Stimulated activated CD8-positive, alpha-beta memory T cell treated with anti-CD3 and anti-CD28 coated beads, Interleukin-2, amount 100 ng/mL, for 1 hour (primary cell): ENCODE results near the gene VEZF1.
"Not testable (repeated sequence)": the region's sequence is repeated elsewhere in the genome, so short reads cannot be mapped to it uniquely, and the experiment has no call there.

ENCODE experiments used
- DNase-seq, 2 donors: peaks; one replicate each; pipeline ENCODE4 v3.0.0-alpha.2; 2020; ENCODE audit warnings: low read depth in 2 of 2

VEZF1 gene

DNA sequence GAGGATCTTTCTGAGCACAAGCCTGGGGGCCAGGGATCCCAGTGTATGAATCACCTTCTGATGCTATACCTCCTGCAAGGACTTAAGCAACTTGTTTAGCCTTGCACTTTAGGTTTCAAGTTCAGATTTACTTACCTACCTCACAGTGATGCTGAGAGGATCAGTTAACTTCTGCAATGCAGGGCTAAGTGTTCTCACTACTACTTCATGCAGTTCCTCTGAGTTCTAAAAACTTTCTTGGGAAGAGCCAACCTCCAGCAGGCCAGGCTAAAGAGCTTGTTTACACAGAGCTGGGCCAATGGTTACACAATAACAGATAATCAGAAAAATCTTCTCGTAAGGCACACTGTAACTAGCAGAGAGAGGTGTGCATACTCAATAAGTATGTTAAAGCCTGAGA lies 13.0 kb downstream of the VEZF1 start:
- no peak for DNase-seq

- DNase-seq = not testable (repeated sequence)
These were observed 13.8 kb downstream of the VEZF1 start for GRCh38 chr17:57974053-57974824.

DNA sequence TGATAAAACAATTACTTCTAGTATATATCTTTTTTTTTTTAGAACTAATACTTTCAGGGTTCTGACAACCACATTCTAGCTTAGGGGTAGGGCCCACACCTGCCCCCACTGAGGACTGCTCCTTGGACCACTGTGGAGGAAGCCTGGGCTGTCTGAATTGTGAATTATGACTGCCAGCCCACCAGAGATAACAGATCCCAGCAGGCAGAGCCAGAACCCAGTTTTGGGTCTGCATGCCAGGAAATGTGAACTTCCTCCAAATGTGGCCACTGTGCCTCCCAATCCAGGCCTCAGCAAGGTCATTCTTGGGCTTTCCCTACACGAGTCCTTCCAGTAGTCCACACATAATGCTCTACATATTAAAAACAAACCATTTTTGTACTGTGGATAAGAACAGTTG lies 15.9 kb downstream of the VEZF1 start:
- DNase-seq = no peak

DNA sequence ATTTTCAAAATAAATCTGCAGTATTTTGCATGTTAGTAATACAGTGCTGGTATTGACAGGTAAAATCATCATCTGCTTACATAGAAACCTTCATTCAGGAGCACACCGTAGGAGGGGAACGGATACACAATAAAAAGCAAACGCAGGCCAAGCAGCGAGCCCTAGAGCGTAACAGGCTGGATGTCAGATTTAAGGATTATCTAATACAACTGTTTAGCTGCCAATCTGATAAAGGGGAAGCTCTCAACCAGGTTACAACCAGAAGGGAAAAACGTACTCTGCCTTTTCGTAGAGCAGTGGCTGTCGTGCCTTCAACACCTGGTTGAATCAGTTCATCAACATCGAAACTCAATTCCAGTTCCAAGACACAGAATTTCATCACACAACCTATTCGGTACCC lies 16.5 kb downstream of the VEZF1 start:
- DNase-seq = no peak

- DNase-seq = no peak
These were observed 17.3 kb downstream of the VEZF1 start for GRCh38 chr17:57970710-57971109.

DNA sequence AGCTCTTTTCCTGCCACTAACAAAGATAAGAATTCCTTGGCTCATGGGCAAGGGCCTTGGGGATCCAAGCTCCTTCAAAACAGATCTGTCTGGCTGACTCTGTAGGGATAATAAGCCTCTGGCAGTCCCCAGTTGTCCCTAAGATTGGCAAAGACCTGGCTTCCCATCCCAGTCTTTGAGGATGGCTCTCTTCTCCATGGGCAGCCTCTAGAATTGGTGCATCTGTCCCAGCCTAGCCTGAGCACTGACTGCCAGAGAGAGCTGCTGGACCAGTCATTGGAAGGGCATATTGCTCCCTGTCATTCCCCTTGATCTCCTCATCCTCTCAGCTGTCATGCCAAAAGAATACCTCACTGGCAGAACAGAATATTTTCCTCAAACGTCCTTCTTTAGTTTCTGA lies 19.6 kb downstream of the VEZF1 start:
- no peak for DNase-seq

DNA sequence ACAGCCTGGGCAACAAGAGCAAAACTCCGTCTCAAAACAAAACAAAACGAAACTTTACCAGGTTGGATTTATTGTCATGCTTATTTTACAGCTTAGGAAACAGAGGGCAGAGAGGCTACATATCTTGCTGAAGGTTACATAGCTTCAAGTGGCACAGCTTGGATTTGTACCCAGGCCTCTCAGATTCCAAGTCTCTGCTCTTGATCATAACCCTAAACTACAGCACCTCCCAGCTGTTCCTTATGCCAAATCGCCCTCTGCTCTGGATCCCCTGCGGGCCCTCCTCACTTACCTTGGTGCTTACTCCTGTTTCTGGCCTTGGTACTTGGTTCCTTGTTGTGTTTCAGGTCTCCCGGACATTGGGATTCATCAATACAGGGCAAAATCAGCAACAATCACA lies 21.2 kb downstream of the VEZF1 start:
- no peak for DNase-seq

GRCh38 chr17:57966246-57966645 lies 21.8 kb downstream of the VEZF1 start:
- DNase-seq = no peak

DNA sequence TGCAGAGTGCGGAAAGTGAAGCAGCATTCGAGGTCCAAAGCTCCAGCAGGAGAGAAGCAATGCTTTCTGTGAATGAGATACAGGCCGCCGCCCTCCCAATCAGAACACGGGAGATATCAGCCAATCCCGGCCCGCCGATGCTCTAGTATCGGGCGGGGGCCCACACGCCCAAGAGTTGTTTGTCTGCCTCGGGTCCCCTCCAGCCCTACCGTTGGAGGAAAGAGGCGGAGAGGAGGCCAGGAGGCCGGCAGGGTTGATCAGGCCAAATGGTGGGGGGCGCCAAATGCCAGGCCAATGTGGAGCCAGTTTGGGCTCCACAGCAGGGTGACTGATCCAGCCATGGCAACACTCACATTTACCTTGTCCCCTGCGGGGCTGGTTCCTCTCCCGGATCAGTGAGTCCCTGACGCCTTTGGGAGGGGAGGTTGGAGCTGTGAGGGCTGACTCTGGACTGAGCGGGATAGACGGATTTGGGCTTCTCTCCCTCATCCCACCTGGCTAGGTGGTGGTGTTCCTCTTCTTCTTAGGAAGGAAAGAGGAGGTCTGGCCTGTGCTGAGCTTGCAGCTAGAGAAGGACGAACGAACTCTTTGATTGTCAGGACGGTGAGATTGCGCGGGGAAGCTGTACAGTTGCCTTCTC lies 22.4 kb downstream of the VEZF1 start:
- no peak for DNase-seq

DNA sequence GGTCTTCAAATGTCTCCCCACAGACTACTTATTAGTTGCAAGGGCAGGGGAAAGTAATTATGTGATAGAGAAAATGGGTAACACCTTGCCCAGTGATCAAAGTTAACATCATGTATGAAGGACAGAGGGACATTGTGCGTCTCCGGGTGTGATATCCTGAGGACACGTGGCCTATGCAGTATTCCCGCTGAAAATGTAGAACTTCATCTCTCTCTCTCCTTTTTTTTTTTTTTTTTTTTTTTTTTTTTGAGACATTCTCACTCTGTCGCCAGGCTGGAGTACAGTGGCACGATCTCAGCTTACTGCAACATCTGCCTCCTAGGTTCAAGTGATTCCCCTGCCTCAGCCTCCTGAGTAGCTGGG lies 24.9 kb downstream of the VEZF1 start:
- DNase-seq = no peak

- DNase-seq = no peak
These were observed 25.5 kb downstream of the VEZF1 start for GRCh38 chr17:57962279-57963148.

- DNase-seq = no peak
These were observed 28.1 kb downstream of the VEZF1 start for GRCh38 chr17:57959929-57960328.

- DNase-seq = not testable (repeated sequence)
These were observed 29.7 kb downstream of the VEZF1 start for GRCh38 chr17:57958391-57958790.

- no peak for DNase-seq
These were observed 30.2 kb downstream of the VEZF1 start for GRCh38 chr17:57957886-57958285.

- DNase-seq = no peak
These were observed 30.8 kb downstream of the VEZF1 start for GRCh38 chr17:57957120-57957850.

DNA sequence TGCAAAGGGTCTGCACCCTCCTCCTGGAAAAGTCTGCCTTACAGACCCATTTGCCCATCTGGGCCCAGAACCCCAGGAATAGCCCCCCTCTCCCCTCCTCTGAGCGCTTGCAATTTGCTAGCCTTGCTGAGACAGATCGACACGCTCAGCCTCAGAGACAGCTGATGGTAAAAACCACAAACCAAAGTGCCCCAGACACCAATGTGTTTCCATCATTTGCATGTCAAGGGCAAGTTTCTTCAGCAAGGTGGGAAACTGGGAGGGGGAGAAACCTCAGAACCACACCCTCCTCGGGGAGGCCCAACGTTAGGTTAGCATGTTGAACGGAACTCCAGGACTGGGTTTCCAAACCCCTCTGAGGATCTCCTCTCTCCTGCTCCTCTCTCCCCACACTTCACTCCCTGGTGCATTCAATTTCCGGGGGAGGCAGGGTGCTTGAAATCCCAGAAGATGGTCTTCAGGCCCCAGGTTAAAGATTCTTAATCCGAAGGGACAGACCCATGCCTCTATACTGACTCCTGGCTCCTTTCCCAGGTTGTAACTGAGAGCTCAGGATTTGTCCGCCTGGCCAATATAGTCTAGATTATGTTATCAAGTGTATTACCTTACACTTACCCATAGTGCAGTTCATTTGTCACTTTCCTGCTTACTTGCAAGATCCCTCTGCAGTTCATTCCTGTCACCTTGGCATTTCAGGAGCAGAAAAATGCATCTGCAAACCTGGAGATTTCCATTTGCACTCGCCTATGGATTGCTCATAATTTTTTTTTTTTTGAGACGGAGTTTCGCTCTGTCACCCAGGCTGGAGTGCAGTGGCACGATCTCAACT lies 31.5 kb downstream of the VEZF1 start:
- no peak for DNase-seq

GRCh38 chr17:57955183-57955931 lies 32.7 kb downstream of the VEZF1 start, which contains the start of gene CUEDC1:
CUEDC1 (minus strand) TSS chr17:57955412; CDS start chr17:57885564, 69,848 bp downstream.
- peak; percentile 24 to 25 for DNase-seq

DNA sequence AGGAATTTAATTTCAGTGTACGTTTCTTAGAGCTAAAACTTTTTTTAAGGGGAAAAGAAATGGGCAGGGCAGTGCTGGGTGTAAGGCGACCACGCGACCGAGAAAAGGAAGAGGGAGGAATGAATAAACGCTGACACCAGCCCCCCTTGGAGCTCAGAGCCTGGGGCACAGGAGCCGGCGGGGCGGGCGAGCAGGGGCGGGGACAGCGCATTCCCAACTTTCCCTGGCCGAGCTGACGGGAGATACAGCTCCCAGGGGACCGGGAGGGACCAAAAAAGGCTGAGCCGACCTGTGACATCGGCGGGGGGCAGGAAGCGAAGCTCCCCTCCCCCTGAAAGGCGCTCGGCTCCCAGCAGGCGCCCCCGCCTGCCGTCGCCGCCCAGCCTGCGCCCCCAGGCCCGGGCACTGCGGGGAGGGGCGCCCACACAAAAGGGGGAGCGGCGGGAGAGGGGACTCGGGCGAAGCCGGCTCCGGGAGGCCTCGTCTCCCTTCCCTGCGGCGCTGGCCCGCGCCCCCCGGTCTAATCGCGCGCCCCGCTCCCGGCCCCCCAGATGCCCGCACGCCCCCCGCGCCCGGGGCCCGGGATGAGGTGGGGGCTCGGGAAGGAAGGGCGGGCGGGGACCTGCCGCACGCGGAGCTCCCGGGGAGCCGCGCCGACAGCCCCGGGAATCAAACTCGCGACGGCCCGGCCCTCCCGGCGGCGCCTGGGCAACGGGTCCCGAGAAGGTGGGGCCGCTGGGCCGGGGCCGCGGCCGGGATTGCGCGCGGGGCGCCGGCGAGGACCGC lies 33.5 kb downstream of the VEZF1 start:
- no peak for DNase-seq

GRCh38 chr17:57953705-57954396 lies 34.2 kb downstream of the VEZF1 start:
- no peak for DNase-seq
